GM18867 (cell line): Measurements from ENCODE around the gene PROS1.
"Not testable (repeated sequence)": the region's sequence is repeated elsewhere in the genome, so short reads cannot be mapped to it uniquely, and the experiment has no call there.

ENCODE experiments used
- ATAC-seq: cut with Tn5 transposase; IDR thresholded peaks from one replicate; pipeline ENCODE4 v1.9.1; 2021; ENCODE audit warnings: mild to moderate bottlenecking, moderate library complexity; ENCODE audit not compliant: unreplicated experiment

The PROS1 gene

GRCh38 chr3:93969997-93970396 is 3.7 kb downstream of the PROS1 start:
- ATAC-seq = no peak

DNA sequence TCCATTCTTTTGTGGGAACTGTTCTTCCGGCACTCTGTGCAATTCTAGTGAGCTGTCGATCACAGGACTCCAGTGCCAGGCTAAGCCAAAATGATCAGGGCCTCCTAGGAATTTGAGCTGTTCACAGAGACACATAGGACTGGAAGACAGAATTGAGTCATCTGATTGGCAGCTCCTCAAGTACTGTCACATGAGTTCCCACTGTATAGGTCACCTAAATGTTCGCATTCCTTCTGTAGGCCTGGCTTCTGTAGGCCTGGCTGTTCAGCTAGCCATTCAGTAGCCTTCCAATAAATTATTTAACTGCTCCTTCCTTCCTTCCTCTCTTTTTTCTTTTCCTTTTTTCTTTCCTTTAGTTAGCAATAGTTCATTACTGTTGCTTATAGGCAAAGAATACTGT is 4.3 kb downstream of the PROS1 start:
- ATAC-seq = no peak

GRCh38 chr3:93965106-93965505 is 8.6 kb downstream of the PROS1 start:
- not testable (repeated sequence) for ATAC-seq

GRCh38 chr3:93962798-93963197 is 10.9 kb downstream of the PROS1 start:
- ATAC-seq = no peak

GRCh38 chr3:93961489-93961888 is 12.2 kb downstream of the PROS1 start:
- ATAC-seq = no peak

- ATAC-seq = no peak
These were observed 12.7 kb downstream of the PROS1 start for GRCh38 chr3:93961026-93961425.

- ATAC-seq = not testable (repeated sequence)
These were observed 23.7 kb downstream of the PROS1 start for GRCh38 chr3:93949958-93950357.

DNA sequence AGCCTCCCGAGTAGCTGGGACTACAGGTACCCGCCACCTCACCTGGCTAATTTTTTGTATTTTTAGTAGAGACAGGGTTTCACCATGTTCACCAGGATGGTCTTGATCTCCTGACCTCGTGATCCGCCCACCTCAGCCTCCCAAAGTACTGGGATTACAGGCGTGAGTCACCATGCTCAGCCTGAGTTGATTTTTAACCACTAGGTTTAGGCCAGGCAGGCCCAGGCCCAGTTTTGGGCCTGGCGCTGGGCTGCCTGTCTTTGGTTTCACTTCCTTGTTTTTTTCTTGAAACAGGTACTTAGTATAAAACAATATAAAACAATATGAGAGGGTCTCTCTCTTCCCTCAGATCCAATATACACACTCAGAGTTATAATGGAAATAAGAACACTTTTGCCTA is 36.2 kb downstream of the PROS1 start:
- ATAC-seq = not testable (repeated sequence)

- ATAC-seq = no peak
These were observed 37.1 kb downstream of the PROS1 start for GRCh38 chr3:93936549-93936948.

DNA sequence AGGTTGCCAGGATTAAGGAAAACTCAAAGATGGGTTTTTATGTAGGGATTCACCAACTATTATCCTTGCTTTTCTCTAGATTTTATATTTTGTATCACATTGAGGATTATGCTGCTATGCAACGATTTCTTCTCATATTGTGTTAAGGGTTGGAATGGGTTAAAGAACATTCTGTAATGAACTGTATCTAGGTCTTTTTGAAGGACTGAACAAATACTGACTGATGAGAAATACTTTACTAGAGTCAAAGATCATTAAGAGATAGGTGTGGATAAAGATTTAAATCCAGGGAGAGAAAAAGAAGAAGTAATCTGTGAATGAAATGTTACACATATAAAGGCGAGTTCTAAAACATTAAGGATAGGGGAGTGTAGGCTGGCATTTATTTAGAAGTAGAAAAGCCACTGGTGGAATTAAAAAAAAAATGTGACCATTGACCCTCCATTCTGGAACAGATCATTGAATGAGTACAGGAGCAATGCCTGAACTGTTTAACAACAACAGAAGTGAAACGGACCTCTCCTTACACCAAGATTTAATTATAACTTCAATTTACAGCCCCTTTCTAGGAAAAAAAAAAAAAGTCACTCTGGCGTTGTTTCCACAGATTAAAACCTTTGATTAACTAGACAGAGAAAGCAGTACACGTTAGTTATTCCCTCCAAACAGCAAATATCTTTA is 39.2 kb downstream of the PROS1 start:
- ATAC-seq = no peak

- no peak for ATAC-seq
These were observed 42.0 kb downstream of the PROS1 start for GRCh38 chr3:93931597-93932229.

DNA sequence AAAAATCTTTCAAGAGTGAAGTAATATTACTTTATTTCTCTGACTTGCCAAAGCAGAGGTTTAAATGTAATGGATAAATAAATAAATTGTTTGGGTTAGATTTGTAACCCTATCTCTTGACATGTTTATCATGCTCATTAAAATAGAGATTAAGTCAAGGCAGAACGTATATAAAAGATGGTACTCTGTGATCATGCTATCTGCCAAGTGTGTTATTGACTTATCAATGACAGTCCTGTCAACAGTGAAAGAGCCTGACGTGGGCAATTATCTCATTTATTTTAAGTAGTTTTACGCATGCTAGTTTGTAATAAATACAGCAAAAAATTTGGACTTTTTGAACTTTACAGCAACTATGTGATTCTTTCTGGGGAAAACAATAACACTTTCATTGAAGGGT is 43.7 kb downstream of the PROS1 start:
- ATAC-seq = no peak

DNA sequence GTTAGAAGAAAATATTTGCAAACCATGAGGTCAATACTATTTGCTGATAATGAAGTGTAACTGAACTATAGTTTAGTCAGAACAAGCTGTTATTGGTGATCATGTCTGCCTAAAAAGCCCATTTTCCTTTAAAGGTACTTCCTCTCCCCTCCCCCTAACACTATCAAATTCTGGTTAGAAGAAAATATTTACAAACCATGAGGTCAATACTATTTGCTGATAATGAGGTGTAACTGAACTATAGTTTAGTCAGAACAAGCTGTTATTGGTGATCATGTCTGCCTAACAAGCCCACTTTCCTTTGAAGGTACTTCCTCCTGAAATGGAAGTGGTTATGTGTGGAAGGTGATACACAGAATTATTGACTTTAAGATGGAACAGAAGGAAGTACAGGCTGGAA is 46.9 kb downstream of the PROS1 start:
- ATAC-seq = no peak

DNA sequence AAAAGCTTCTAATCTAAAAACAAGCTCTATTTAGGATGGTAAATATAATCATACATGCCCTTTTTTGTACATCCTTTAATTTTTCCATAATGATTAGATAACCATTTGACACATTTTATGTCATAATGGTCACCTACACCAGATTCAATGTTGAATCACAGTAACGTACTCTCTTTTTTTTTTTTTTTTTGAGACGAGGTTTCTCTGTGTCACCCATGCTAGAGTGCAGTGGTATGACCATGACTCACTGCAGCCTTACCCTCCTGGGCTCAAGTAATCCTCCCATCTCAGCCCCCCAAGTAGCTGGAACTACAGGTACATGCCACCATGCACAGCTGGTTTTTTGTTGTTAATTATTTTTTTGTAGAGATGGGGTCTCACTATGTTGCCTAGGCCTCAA is 49.2 kb downstream of the PROS1 start:
- ATAC-seq = no peak

DNA sequence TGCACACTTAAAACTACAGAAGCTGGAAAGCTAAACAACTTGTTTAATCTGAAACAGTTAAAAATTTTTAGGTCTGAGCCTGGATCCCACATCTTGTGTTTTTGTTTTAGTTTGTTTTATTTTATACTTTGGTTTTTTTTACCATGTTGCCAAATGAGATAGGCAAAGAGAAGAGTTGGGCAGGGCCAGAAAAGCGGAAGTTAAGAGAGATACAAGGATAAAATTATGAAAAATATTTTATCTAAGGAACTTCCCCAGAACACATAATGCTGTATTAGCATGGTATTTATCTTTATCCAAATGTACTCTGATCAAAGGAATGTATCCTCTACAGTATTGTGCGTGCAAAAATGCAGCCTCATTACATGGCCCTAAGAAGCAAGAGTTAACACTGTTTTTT is 50.7 kb downstream of the PROS1 start:
- ATAC-seq = no peak

GRCh38 chr3:93917546-93918029 is 56.1 kb downstream of the PROS1 start:
- ATAC-seq = not testable (repeated sequence)

- ATAC-seq = not testable (repeated sequence)
These were observed 60.1 kb downstream of the PROS1 start for GRCh38 chr3:93913623-93914022.

DNA sequence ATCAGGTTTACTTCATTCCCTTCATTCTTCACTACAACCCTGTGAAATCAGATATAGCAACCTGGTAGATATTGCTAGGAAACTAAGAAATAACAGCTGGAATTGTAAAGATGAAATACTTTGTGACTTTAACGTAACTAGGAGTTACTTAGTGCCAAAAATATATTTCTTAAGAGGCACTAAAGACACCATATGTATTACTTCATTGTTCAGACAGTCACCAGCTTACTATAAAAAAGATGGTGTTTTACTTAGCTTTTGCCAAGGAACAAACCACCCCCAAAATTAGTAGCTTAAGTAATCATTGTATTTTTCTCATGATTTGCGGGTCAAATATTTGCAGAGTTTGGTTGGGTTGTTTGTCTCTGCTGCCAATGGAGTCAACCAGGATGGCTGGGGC is 62.5 kb downstream of the PROS1 start:
- no peak for ATAC-seq

DNA sequence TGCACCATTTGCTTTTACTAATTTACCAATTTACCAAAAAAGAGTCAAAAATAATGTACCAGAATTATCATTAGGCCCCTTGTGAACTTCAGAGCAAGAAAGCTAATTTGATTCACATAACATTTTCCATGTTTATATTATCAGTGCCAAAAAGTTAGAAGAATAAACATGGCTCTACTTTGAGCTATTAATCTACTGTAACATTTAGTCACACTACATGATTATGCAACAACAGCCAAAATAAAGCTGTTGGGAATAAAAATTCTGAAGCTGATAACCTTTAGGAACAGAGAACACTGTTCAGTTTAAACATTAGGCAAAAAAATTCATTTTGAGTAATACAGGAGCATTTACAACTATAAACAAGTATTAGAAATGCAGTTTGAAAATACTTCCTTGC is 63.6 kb downstream of the PROS1 start:
- no peak for ATAC-seq

DNA sequence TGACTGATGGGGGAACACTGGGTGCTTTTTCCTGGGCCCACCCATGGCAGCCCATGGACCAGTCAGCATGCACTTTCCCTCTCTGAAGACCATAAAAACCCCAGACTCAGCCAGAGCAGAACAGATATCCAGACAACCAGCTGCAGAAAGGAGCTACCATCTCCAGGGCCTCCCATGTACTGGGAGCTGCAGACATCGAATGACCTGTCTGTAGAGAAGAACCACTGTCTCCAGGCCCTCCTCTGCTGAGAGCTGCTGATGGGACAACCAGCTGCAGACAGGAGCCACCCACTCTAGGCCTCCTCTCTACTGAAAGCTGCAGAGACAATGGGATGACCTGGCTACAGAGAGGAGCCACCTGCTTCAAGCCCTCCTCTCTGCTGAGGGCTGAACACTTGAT is 66.6 kb downstream of the PROS1 start:
- ATAC-seq = no peak

DNA sequence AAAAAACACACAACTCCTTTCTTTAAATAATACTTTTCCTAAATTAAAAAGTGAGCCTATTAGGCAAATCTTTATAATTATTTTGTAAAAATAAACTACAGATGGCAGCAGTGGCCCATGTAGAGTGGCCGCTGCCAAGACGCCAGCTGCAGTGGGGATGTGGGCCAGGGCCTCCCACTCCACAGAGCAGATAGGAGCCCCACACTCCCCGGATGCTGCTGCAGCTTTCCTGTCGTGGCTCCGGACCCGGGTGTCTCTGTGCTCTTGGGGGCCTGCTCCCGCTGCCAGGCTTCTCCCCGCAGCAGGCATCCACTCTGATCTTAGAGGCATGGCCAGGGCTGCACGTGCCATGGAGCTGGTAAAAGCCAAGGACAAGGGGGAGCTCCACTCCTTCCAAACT is 67.5 kb downstream of the PROS1 start:
- no peak for ATAC-seq

DNA sequence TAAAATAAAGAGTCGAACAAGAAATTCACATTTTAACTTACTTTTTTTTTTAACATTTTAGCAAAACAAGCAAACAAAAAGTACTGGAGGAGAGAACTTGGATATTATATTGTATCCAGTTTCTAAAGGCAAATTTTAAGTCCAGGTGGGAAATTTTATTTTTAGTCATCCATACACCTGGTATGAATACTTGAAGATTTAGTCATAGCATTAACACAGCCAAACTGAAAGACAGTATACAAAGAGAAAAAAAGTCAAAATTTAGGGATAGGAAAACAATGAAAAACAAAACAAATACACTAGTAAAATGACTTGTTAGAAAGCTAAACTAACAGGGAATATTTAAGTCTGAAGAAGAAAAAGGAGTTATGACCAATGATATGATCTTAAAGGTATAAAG is 69.1 kb downstream of the PROS1 start:
- ATAC-seq = no peak
